Fibroblast of villous mesenchyme (primary cell): ENCODE results near the gene ARHGAP27. TPM values are rescaled to one million over a fixed set of nuclear protein-coding genes. Genes with fewer than 3 reads are reported as not detected.
A peak's percentile ranks its signal among the peaks of the same experiment; 100 is the strongest.

Source experiments
- DNase-seq: peaks from one replicate; pipeline ENCODE4 v3.0.0-alpha.2; 2010; ENCODE audit warnings: low read depth
- H3K4me3 ChIP-seq: 2 replicates; pipeline ENCODE4 v1.5.1; 2011; ENCODE audit warnings: low read depth, mild to moderate bottlenecking, low read length
- CTCF ChIP-seq: IDR thresholded peaks from 2 replicates; pipeline ENCODE4 v1.5.1; 2012; ENCODE audit warnings: low read depth, mild to moderate bottlenecking, low read length; ENCODE audit not compliant: insufficient read depth
- total RNA-seq: library from RNA; depleted of rRNA; stranded (reverse); fragments of >200 nt; gene quantifications from 2 replicates; pipeline ENCODE4 v1.2.3, GENCODE V29; 2012

Gene ARHGAP27
- total RNA-seq, 1 donor, result 1.7 TPM

- TF ChIP-seq CTCF, result no peak
- no peak overlapping the region for H3K4me3 ChIP-seq
- DNase-seq, result no peak
Observed at GRCh38 chr17:45436161-45436560, 3.5 kb upstream of the ARHGAP27 start.

- no peak overlapping the region for H3K4me3 ChIP-seq
- DNase-seq, result no peak
- no peak for TF ChIP-seq CTCF
Observed at GRCh38 chr17:45435481-45435880, 2.8 kb upstream of the ARHGAP27 start.

GRCh38 chr17:45433159-45433535 lies 477 bp upstream of the ARHGAP27 start:
- no peak overlapping the region for H3K4me3 ChIP-seq
- no peak for TF ChIP-seq CTCF
- DNase-seq, result no peak

- DNase-seq, result peak; percentile 47
- no peak for TF ChIP-seq CTCF
- H3K4me3 ChIP-seq, result peak overlapping the region; percentile 58
Observed at GRCh38 chr17:45431531-45432404, 902 bp downstream of the ARHGAP27 start.

- TF ChIP-seq CTCF, result no peak
- no peak for DNase-seq
- H3K4me3 ChIP-seq, result peak overlapping the region; percentile 58
Observed at GRCh38 chr17:45430738-45431530, 1.7 kb downstream of the ARHGAP27 start.

GRCh38 chr17:45430006-45430737 lies 2.5 kb downstream of the ARHGAP27 start:
- no peak overlapping the region for H3K4me3 ChIP-seq
- TF ChIP-seq CTCF, result no peak
- no peak for DNase-seq
